ENCODE results near the gene NEAT1.

NEAT1 gene

GRCh38 chr11:65422633-65423515 is at the start of gene NEAT1:
NEAT1 (plus strand) TSS chr11:65422798.
- no peak for DNase-seq

- no peak for DNase-seq
These were observed 48.6 kb upstream of the NEAT1 start for GRCh38 chr11:65373839-65374580.

- DNase-seq: no peak
These were observed 47.6 kb upstream of the NEAT1 start for GRCh38 chr11:65375012-65375411.

GRCh38 chr11:65376138-65376713 is 46.4 kb upstream of the NEAT1 start:
- DNase-seq: no peak

GRCh38 chr11:65377036-65377435 is 45.6 kb upstream of the NEAT1 start:
- DNase-seq: no peak

- no peak for DNase-seq
These were observed 44.8 kb upstream of the NEAT1 start for GRCh38 chr11:65377777-65378176.

- DNase-seq: no peak
These were observed 44.2 kb upstream of the NEAT1 start for GRCh38 chr11:65378208-65378927.

- DNase-seq: no peak
These were observed 43.5 kb upstream of the NEAT1 start for GRCh38 chr11:65378928-65379638.

- DNase-seq: no peak
These were observed 42.7 kb upstream of the NEAT1 start for GRCh38 chr11:65379698-65380459.

- no peak for DNase-seq
These were observed 42.0 kb upstream of the NEAT1 start for GRCh38 chr11:65380460-65381119.

- no peak for DNase-seq
These were observed 40.9 kb upstream of the NEAT1 start for GRCh38 chr11:65381716-65382032.

GRCh38 chr11:65382033-65382803 is 40.4 kb upstream of the NEAT1 start, which contains the start of gene SLC25A45:
SLC25A45 (minus strand) TSS chr11:65382646; CDS start chr11:65381951, 695 bp downstream.
- peak; percentile 79 for DNase-seq

GRCh38 chr11:65382804-65383368 is 39.7 kb upstream of the NEAT1 start:
- no peak for DNase-seq

GRCh38 chr11:65383778-65384177 is 38.8 kb upstream of the NEAT1 start:
- DNase-seq: no peak

GRCh38 chr11:65384301-65384889 is 38.2 kb upstream of the NEAT1 start:
- no peak for DNase-seq

- DNase-seq: peak; percentile 56
These were observed 36.1 kb upstream of the NEAT1 start, which contains the start of gene FRMD8 for GRCh38 chr11:65386307-65387140. FRMD8 (plus strand) TSS chr11:65386637; CDS start chr11:65387037, 400 bp downstream.

GRCh38 chr11:65388731-65389130 is 33.9 kb upstream of the NEAT1 start:
- DNase-seq: no peak

- DNase-seq: no peak
These were observed 33.2 kb upstream of the NEAT1 start for GRCh38 chr11:65389294-65389980.
